Gastrocnemius medialis (tissue), 4 donors: Measurements from ENCODE around the gene NUP43. TPM values are rescaled to one million over a fixed set of nuclear protein-coding genes. Genes with fewer than 3 reads are reported as not detected.
"Not testable (repeated sequence)": the region's sequence is repeated elsewhere in the genome, so short reads cannot be mapped to it uniquely, and the experiment has no call there.

Experiments
- ATAC-seq, 2 donors: fragments of 150-250 bp; one replicate each; pipeline ENCODE4 v1.9.1; 2016
- DNase-seq, 2 donors: peaks; one replicate each; pipeline ENCODE4 v3.0.0-alpha.2; 2019
- H3K27ac ChIP-seq, 4 donors: fragments of 200-600 bp; sonication (generic); 1 replicate in 1 of 4; 2 replicates in 3 of 4; pipeline ENCODE4 v1.5.1; 2016 to 2018; ENCODE audit warnings: mild to moderate bottlenecking in 2 of 4, moderate library complexity in 1 of 4
- H3K27me3 ChIP-seq, 3 donors: fragments of 200-600 bp; sonication (generic) in 2 of 3; 1 replicate in 1 of 3; 2 replicates in 2 of 3; pipeline versions ENCODE4 v1.5.1 to v1.6.0; 2016 to 2019; ENCODE audit warnings: mild to moderate bottlenecking in 1 of 3, moderate library complexity in 1 of 3
- H3K36me3 ChIP-seq, 2 donors: fragments of 200-600 bp; sonication (generic) in 1 of 2; one replicate each; pipeline ENCODE4 v1.5.1; 2017 to 2018
- H3K4me1 ChIP-seq, 2 donors: fragments of 200-600 bp; sonication (generic) in 1 of 2; one replicate each; pipeline ENCODE4 v1.5.1; 2016 to 2017; ENCODE audit warnings: mild to moderate bottlenecking in 2 of 2
- H3K4me3 ChIP-seq, 4 donors: fragments of 200-600 bp; sonication (generic) in 3 of 4; 1 replicate in 1 of 4; 2 replicates in 3 of 4; pipeline ENCODE4 v1.5.1; 2016 to 2019; ENCODE audit warnings: mild to moderate bottlenecking in 2 of 4
- H3K9me3 ChIP-seq, 3 donors: fragments of 200-600 bp; sonication (generic) in 2 of 3; 1 replicate in 1 of 3; 2 replicates in 2 of 3; pipeline ENCODE4 v1.5.1; 2016 to 2019
- CTCF ChIP-seq, 5 experiments: fragments of 450-650 bp in 3 of 5; fragments of 200-600 bp in 2 of 5; sonication (generic) in 2 of 5; IDR thresholded peaks in 4 of 5; conservative IDR thresholded peaks in 1 of 5; 1 replicate in 4 of 5; 2 replicates in 1 of 5; pipeline ENCODE4 v1.5.1; 2016 to 2019; ENCODE audit warnings: antibody characterized with exemption in 5 of 5, mild to moderate bottlenecking in 3 of 5, moderate library complexity in 3 of 5
- POLR2A ChIP-seq, 2 donors: fragments of 450-650 bp; IDR thresholded peaks; one replicate each; pipeline ENCODE4 v1.6.1; 2017; ENCODE audit warnings: antibody characterized with exemption in 2 of 2, mild to moderate bottlenecking in 2 of 2, moderate library complexity in 2 of 2
- in situ Hi-C, 4 donors: fragments of 200-750 bp; cut with MboI; loops; one replicate each; pipeline versions ENCODE4 v1.15.0 to v1.8.0; 2017; ENCODE audit warnings: low sequenced_read_pairs in 4 of 4
- intact Hi-C: fragments of 100-400 bp; cut with DNase I; formaldehyde crosslinking; loops from one replicate; pipeline ENCODE4 v1.15.1; 2023; ENCODE audit warnings: low total_unique reads
- total RNA-seq, 4 donors: library from RNA; depleted of rRNA; stranded (reverse); fragments of >200 nt; gene quantifications; one replicate each; pipeline versions ENCODE4 v1.1.0 to v1.2.3, GENCODE V29; 2016

NUP43 gene
- total RNA-seq, 4 donors from 2014 or later, result 15.0 to 42.0 (median 16.7) TPM

- intact Hi-C loops (loop anchor here (5.0 kb wide), 1 partner anchor 143 kb away; the partner anchor contains the start of gene RAET1E), in situ Hi-C loops (no loop called here)
- no peak for DNase-seq
- H3K4me3 ChIP-seq, result no peak overlapping the region
- H3K4me1 ChIP-seq, result peaks cover 44 to 57% of the 10 kb centered on the region in 2 donors
- TF ChIP-seq POLR2A (IDR thresholded peaks at IDR 0.05), result no peak
- no peak for TF ChIP-seq CTCF (IDR thresholded peaks at IDR 0.05 in 4 of 5, conservative IDR thresholded peaks at IDR 0.05 in 1 of 5)
- no peaks in the 10 kb centered on the region for H3K27me3 ChIP-seq
- H3K27ac ChIP-seq, result peak overlapping the region; percentile 97 to 99 (median 98)
- no peak for ATAC-seq
- peaks cover 0 to 3% of the 10 kb centered on the region in 2 donors for H3K36me3 ChIP-seq
- no peaks in the 10 kb centered on the region for H3K9me3 ChIP-seq
These were observed 8.2 kb upstream of the NUP43 start for GRCh38 chr6:149754548-149754947.

- intact Hi-C loops, result loop anchor here (5.0 kb wide), 1 partner anchor 144 kb away; the partner anchor contains the start of gene RAET1E
- H3K27me3 ChIP-seq, in situ Hi-C loops, H3K9me3 ChIP-seq, ATAC-seq, H3K36me3 ChIP-seq, DNase-seq, H3K4me3 ChIP-seq: not testable (repeated sequence)
- Histone ChIP-seq H3K27ac (peak overlapping the region; percentile 97 to 99 (median 98)), H3K4me1 (peaks cover 47 to 57% of the 10 kb centered on the region in 2 donors)
These were observed 7.0 kb upstream of the NUP43 start for GRCh38 chr6:149753374-149753637.

- Histone ChIP-seq H3K27me3 (no peaks in the 10 kb centered on the region), H3K27ac (peak overlapping the region; percentile 97 to 99 (median 98)), H3K4me3 (no peak overlapping the region), H3K4me1 (peaks cover 47 to 57% of the 10 kb centered on the region in 2 donors), H3K9me3 (no peaks in the 10 kb centered on the region), H3K36me3 (no peaks in the 10 kb centered on the region)
- DNase-seq (no peak), ATAC-seq (no peak)
- intact Hi-C loops, result loop anchor here (5.0 kb wide), 1 partner anchor 145 kb away; the partner anchor contains the start of gene RAET1E
- in situ Hi-C loops, result no loop called here
- TF ChIP-seq POLR2A (IDR thresholded peaks at IDR 0.05), result no peak
- TF ChIP-seq CTCF (IDR thresholded peaks at IDR 0.05 in 4 of 5, conservative IDR thresholded peaks at IDR 0.05 in 1 of 5), result no peak
These were observed 6.5 kb upstream of the NUP43 start for GRCh38 chr6:149752600-149753373.

GRCh38 chr6:149751920-149752319, 5.6 kb upstream of the NUP43 start:
- peak overlapping the region in 2 of 4 donors; percentile 86 to 100 for H3K4me3 ChIP-seq
- in situ Hi-C loops, H3K9me3 ChIP-seq, DNase-seq, H3K27me3 ChIP-seq, ATAC-seq, H3K36me3 ChIP-seq: not testable (repeated sequence)
- intact Hi-C loops, result loop anchor here (2.0 to 5.0 kb wide), 2 partner anchors 103 to 145 kb away; partner anchors contain the start of genes KATNA1 and RAET1E
- peaks cover 47 to 57% of the 10 kb centered on the region in 2 donors for H3K4me1 ChIP-seq
- H3K27ac ChIP-seq, result peak overlapping the region; percentile 97 to 99 (median 98)

GRCh38 chr6:149751239-149751638, 4.9 kb upstream of the NUP43 start:
- in situ Hi-C loops, result no loop called here
- DNase-seq, result no peak
- Histone ChIP-seq H3K9me3 (no peaks in the 10 kb centered on the region), H3K27ac (peak overlapping the region; percentile 97 to 99 (median 98)), H3K36me3 (no peaks in the 10 kb centered on the region), H3K4me1 (peaks cover 49 to 62% of the 10 kb centered on the region in 2 donors), H3K4me3 (peak overlapping the region; percentile 86 to 100 (median 94)), H3K27me3 (no peaks in the 10 kb centered on the region)
- no peak for ATAC-seq
- TF ChIP-seq POLR2A (IDR thresholded peaks at IDR 0.05), result no peak
- no peak for TF ChIP-seq CTCF (IDR thresholded peaks at IDR 0.05 in 4 of 5, conservative IDR thresholded peaks at IDR 0.05 in 1 of 5)
- intact Hi-C loops, result loop anchor here (2.0 to 5.0 kb wide), 2 partner anchors 102 to 146 kb away; partner anchors contain the start of genes KATNA1 and RAET1E
